Measurements from ENCODE around the gene KCNB1. TPM values are rescaled to one million over a fixed set of nuclear protein-coding genes. Genes with fewer than 3 reads are reported as not detected.

KCNB1 gene
- total and polyA plus RNA-seq, 4 donors, result under 0.01 to 3.4 (median 1.4) TPM

DNA sequence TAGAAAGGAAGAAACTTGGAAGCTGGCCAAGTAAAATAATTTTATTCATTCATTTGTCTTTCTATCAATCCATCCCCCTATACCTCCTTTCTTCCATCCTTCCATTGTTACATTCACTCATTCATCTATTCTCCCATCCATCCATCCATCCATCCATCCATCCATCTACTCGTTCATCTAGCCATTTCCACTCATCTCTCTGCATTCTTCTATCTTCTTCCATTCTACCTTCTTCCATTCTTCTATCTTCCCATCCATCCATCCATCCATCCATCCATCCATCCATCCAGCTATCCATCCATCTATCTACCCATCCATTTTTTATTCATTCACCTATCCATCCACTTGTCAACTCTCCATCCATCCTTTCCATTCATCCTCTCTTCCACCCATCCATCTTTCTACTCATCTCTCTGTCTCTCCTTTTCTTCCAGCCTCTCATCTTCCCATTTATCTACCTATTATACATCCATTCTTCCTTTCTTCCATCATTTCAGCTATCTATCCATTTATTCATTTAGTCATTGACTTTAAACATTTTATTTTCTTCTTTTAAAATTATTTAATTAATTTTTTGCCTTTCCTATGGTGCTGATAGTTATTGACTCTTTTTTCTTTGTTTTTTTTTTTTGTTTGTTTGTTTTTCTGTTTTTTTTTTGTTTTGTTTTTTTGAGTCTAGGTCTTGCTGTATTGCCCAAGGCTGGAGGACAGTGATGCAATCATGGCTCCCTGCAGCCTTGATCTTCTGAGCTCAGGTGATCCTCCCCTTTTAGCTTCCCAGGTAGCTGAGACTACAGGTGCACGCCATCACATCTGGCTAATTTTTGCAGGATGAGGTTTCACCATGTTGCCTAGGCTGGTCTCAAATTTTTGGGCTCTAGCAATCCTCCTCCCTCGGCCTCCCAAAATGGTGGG lies 151.5 kb downstream of the KCNB1 start:
- no peak overlapping the region for H3K9ac ChIP-seq (ENCODE audit: low read depth in 1 of 2, low read length in 2 of 2)
- no peaks in the 10 kb centered on the region for H3K36me3 ChIP-seq (ENCODE audit: control insufficient read depth in 4 of 4, insufficient read depth in 3 of 4, low read depth in 1 of 4, low read length in 3 of 4)
- H3K4me3 ChIP-seq (ENCODE audit: low read depth in 1 of 3, low read length in 3 of 3), result no peak overlapping the region
- 76% methylated on average over 3 of the region's 3 CpGs for WGBS
- no peak overlapping the region for H3K27ac ChIP-seq (ENCODE audit: low read depth in 1 of 2, low read length in 2 of 2)
- no peak for DNase-seq (ENCODE audit: low spot score)
- H3K9me3 ChIP-seq (ENCODE audit: control insufficient read depth in 4 of 4, low read length in 3 of 4), result no peaks in the 10 kb centered on the region
- no peak for TF ChIP-seq GABPA (IDR thresholded peaks at IDR 0.05 in 1 of 2, conservative IDR thresholded peaks at IDR 0.05 in 1 of 2)
- no peak for TF ChIP-seq FOXA1 (IDR thresholded peaks at IDR 0.05)
- no peak for TF ChIP-seq JUND (IDR thresholded peaks at IDR 0.05)
- TF ChIP-seq TAF1 (conservative IDR thresholded peaks at IDR 0.05), result no peak
- TF ChIP-seq ATF3 (IDR thresholded peaks at IDR 0.05), result no peak
- no peak for TF ChIP-seq NR2F2 (IDR thresholded peaks at IDR 0.05)
- TF ChIP-seq HNF4G (IDR thresholded peaks at IDR 0.05), result no peak
- TF ChIP-seq RAD21 (IDR thresholded peaks at IDR 0.05), result no peak
- TF ChIP-seq HNF4A (conservative IDR thresholded peaks at IDR 0.05), result no peak
- TF ChIP-seq SP1 (IDR thresholded peaks at IDR 0.05), result no peak
- TF ChIP-seq RXRA (IDR thresholded peaks at IDR 0.05), result no peak
- TF ChIP-seq, protein P1, sequence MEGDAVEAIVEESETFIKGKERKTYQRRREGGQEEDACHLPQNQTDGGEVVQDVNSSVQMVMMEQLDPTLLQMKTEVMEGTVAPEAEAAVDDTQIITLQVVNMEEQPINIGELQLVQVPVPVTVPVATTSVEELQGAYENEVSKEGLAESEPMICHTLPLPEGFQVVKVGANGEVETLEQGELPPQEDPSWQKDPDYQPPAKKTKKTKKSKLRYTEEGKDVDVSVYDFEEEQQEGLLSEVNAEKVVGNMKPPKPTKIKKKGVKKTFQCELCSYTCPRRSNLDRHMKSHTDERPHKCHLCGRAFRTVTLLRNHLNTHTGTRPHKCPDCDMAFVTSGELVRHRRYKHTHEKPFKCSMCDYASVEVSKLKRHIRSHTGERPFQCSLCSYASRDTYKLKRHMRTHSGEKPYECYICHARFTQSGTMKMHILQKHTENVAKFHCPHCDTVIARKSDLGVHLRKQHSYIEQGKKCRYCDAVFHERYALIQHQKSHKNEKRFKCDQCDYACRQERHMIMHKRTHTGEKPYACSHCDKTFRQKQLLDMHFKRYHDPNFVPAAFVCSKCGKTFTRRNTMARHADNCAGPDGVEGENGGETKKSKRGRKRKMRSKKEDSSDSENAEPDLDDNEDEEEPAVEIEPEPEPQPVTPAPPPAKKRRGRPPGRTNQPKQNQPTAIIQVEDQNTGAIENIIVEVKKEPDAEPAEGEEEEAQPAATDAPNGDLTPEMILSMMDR (IDR thresholded peaks at IDR 0.05; ENCODE audit: low read depth, low read length, missing input control), result no peak
- TF ChIP-seq ZBTB33 (IDR thresholded peaks at IDR 0.05), result no peak
- TF ChIP-seq YY1 (IDR thresholded peaks at IDR 0.05), result no peak
- no peak for TF ChIP-seq EGR1 (IDR thresholded peaks at IDR 0.05; ENCODE audit: low read depth in 2 of 2)
- TF ChIP-seq FOXA2 (IDR thresholded peaks at IDR 0.05), result no peak
- peaks cover 0 to 2% (median 0%) of the 10 kb centered on the region in 4 donors for H3K4me1 ChIP-seq (ENCODE audit: control insufficient read depth in 4 of 4, insufficient read depth in 4 of 4, low read length in 3 of 4)
- no peaks in the 10 kb centered on the region for H3K27me3 ChIP-seq (ENCODE audit: control insufficient read depth in 4 of 4, insufficient read depth in 4 of 4, low read length in 3 of 4)

GRCh38 chr20:49328790-49329189 lies 153.7 kb downstream of the KCNB1 start:
- Histone ChIP-seq H3K4me1 (ENCODE audit: control insufficient read depth in 4 of 4, insufficient read depth in 4 of 4, low read length in 3 of 4) (no peaks in the 10 kb centered on the region), H3K9me3 (ENCODE audit: control insufficient read depth in 4 of 4, low read length in 3 of 4) (no peaks in the 10 kb centered on the region), H3K4me3 (ENCODE audit: low read depth in 1 of 3, low read length in 3 of 3) (no peak overlapping the region), H3K9ac (ENCODE audit: low read depth in 1 of 2, low read length in 2 of 2) (no peak overlapping the region), H3K27me3 (ENCODE audit: control insufficient read depth in 4 of 4, insufficient read depth in 4 of 4, low read length in 3 of 4) (peaks cover 0 to 2% (median 0%) of the 10 kb centered on the region in 4 donors), H3K36me3 (ENCODE audit: control insufficient read depth in 4 of 4, insufficient read depth in 3 of 4, low read depth in 1 of 4, low read length in 3 of 4) (no peaks in the 10 kb centered on the region), H3K27ac (ENCODE audit: low read depth in 1 of 2, low read length in 2 of 2) (no peak overlapping the region)
- DNase-seq (ENCODE audit: low spot score), result no peak
- TF ChIP-seq NR2F2 (IDR thresholded peaks at IDR 0.05), result no peak
- TF ChIP-seq, protein P2, sequence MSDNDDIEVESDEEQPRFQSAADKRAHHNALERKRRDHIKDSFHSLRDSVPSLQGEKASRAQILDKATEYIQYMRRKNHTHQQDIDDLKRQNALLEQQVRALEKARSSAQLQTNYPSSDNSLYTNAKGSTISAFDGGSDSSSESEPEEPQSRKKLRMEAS (IDR thresholded peaks at IDR 0.05), result no peak
